ENCODE data around the gene CCL14. TPM values are rescaled to one million over a fixed set of nuclear protein-coding genes. Genes with fewer than 3 reads are reported as not detected.
"Not testable (repeated sequence)": the region's sequence is repeated elsewhere in the genome, so short reads cannot be mapped to it uniquely, and the experiment has no call there.

Gene CCL14
- total RNA-seq, 1 donor from 2014 or later: 20.7 TPM

DNA sequence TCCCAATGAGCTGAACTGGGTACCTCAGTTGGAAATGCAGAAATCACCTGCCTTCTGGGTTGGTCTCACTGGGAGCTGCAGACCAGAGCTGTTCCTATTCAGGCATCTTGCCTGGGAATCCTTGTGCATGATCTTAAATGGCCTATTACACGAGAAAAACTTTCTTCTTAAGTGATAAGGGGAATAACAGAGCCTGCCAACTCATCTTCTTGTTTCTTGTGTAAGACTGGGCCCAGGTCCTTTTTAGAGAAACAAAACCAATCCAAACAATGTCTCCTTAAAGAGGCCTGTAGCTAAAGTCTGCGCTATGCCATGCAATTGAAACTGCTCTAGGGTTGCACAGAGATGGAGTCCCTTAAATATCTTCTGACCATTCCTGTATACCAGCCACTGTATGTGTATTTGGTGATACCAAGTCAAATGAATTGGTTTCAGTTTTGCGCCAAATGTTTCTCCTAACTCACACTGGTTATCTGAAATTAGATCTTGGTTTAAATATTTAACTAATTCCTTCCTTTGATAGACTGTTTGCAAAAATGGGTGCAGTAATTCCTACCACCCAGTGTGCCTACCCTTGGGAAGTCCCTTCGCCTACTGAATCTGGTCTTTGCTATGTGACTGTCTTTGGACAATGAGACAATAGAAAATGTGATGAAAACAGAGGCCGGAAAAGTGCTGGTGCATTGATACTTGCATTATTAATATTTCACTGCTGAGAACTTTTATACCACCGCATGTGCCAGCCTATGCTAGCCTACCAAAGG, 37.8 kb upstream of the CCL14 start:
- Histone ChIP-seq H3K36me3 (no peaks in the 10 kb centered on the region), H3K27ac (no peak overlapping the region)
- TF ChIP-seq, protein P1, sequence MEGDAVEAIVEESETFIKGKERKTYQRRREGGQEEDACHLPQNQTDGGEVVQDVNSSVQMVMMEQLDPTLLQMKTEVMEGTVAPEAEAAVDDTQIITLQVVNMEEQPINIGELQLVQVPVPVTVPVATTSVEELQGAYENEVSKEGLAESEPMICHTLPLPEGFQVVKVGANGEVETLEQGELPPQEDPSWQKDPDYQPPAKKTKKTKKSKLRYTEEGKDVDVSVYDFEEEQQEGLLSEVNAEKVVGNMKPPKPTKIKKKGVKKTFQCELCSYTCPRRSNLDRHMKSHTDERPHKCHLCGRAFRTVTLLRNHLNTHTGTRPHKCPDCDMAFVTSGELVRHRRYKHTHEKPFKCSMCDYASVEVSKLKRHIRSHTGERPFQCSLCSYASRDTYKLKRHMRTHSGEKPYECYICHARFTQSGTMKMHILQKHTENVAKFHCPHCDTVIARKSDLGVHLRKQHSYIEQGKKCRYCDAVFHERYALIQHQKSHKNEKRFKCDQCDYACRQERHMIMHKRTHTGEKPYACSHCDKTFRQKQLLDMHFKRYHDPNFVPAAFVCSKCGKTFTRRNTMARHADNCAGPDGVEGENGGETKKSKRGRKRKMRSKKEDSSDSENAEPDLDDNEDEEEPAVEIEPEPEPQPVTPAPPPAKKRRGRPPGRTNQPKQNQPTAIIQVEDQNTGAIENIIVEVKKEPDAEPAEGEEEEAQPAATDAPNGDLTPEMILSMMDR (IDR thresholded peaks at IDR 0.05): no peak

DNA sequence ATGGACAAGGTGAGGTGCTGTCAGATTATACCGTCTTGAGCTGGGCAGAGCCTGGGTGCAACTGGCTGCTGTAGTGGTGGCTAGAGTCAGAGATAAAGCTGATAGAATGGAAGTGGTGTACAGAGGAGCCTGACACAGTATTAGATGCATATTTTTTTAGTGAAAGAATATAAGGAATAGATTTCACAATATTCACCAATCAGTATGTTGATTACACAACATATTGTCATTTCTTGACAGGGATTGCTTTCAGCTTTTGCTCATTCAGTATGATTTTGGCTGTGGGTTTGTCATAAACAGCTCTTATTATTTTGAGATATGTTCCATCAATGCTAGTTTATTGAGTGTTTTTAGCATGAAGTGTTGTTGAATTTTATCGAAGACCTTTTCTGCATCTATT, 32.9 kb upstream of the CCL14 start:
- TF ChIP-seq, protein P1 (IDR thresholded peaks at IDR 0.05): no peak
- H3K27ac ChIP-seq: no peak overlapping the region
- ATAC-seq (no peak), DNase-seq (no peak)
- intact Hi-C loops (cut with DNase I): no loop called here
- no peaks in the 10 kb centered on the region for H3K9me3 ChIP-seq
- H3K4me3 ChIP-seq: no peak overlapping the region
- H3K4me1 ChIP-seq: peaks cover 12% of the 10 kb centered on the region
- H3K27me3 ChIP-seq (ENCODE audit: low read depth): no peaks in the 10 kb centered on the region
- no peaks in the 10 kb centered on the region for H3K36me3 ChIP-seq

More for the DNA sequence above, 37.8 kb upstream of the CCL14 start:
- Histone ChIP-seq H3K4me1 (no peaks in the 10 kb centered on the region), H3K9me3 (no peaks in the 10 kb centered on the region), H3K27me3 (ENCODE audit: low read depth) (no peaks in the 10 kb centered on the region), H3K4me3 (no peak overlapping the region)
- DNase-seq: no peak
- ATAC-seq: no peak
- intact Hi-C loops (cut with DNase I): no loop called here

DNA sequence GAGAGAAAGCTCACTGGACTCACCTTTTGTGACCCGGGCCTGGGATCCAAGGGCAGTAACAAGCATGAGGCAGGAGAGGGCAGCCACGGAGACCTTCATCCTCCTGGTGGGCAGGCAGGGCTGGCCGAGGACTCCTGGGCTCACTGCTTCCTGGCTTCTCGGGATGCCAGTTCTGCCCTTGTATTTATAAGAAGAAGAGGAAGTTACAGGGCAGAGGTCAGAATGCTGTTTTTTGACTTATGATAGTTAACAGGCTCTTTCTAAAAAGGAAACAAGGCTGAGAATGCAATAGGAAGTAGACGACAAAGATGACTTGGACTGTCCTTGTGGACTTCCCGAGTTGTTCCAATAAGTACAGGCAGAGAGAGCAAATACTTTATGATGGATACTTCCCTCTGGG, 31.3 kb upstream of the CCL14 start, which contains the start of gene CCL23:
TSS of gene CCL23 (minus strand) at position 174 of the 400 bp plus-strand sequence. CDS start at position 99, 75 bp downstream.
- Histone ChIP-seq H3K27ac (no peak within 1 kb of the TSS), H3K27me3 (ENCODE audit: low read depth) (no peaks in the 10 kb centered on the region), H3K9me3 (no peaks in the 10 kb centered on the region), H3K4me1 (peaks cover 12% of the 10 kb centered on the region), H3K36me3 (no peaks in the 10 kb centered on the region), H3K4me3 (no peak within 1 kb of the TSS)
- ATAC-seq (peak; percentile 41 to 44), DNase-seq (no peak)
- TF ChIP-seq, protein P1 (IDR thresholded peaks at IDR 0.05): no peak
- intact Hi-C loops (cut with DNase I): no loop called here

DNA sequence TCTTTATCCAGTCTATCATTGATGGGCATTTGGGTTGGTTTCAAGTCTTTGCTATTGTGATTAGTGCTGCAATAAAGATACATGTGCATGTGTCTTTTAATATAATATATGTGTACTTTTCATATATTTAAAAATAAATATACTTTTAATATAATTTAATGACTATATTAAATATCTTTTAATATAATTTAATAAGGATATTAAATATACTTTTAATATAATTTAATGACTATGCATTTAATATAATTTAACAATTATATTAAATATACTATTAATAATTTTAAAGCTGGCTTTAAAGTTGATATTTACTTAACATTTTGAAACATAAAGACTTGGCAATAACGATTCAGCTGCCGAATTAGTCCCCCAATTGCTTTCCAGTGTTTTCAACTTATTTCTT, 30.0 kb upstream of the CCL14 start:
- Histone ChIP-seq H3K27me3 (ENCODE audit: low read depth) (no peaks in the 10 kb centered on the region), H3K36me3 (no peaks in the 10 kb centered on the region), H3K4me3 (no peak overlapping the region), H3K4me1 (peaks cover 12% of the 10 kb centered on the region), H3K9me3 (no peaks in the 10 kb centered on the region), H3K27ac (no peak overlapping the region)
- TF ChIP-seq, protein P1 (IDR thresholded peaks at IDR 0.05): no peak
- DNase-seq (no peak), ATAC-seq (no peak)
- intact Hi-C loops (cut with DNase I): no loop called here

DNA sequence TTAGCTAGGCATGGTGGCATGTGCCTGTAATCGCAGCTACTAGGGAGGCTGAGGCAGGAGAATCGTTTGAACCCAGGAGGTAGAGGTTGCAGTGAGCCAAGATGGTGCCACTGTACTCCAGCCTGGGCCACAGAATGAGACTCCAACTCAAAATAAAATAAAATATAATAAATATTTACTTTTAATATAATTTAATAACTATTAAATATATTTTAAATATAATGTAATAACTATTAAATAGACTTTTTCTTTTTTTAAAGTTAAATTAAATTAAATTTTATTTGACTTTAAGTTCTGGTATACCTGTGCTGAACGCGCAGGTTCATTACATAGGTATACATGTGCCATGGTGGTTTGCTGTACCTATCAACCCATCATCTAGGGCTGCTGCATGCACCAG, 29.4 kb upstream of the CCL14 start:
- intact Hi-C loops (cut with DNase I); DNase-seq; ATAC-seq: not testable (repeated sequence)

DNA sequence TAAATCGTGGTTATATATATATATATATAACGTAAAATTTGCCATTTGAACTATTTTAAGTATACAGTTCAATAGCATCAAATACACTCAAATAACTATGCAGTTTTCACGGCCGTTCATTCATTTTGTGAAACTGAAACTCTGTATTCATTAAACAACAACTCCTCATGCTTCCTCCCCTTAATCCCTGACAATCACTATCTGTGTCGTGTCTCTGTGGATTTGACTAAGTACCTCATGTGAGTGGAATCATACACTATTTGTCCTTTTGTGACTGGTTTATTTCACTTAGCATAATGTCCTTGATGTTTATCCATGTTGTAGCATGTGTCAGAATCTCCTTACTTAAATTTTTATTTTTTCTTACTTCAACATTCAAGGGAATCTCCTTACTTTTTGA, 28.4 kb upstream of the CCL14 start:
- no peak overlapping the region for H3K4me3 ChIP-seq
- H3K27me3 ChIP-seq (ENCODE audit: low read depth): no peaks in the 10 kb centered on the region
- H3K9me3 ChIP-seq: no peaks in the 10 kb centered on the region
- ATAC-seq (no peak), DNase-seq (no peak)
- intact Hi-C loops (cut with DNase I): no loop called here
- no peak overlapping the region for H3K27ac ChIP-seq
- TF ChIP-seq, protein P1 (IDR thresholded peaks at IDR 0.05): no peak
- H3K4me1 ChIP-seq: peaks cover 12% of the 10 kb centered on the region
- H3K36me3 ChIP-seq: no peaks in the 10 kb centered on the region

More for the DNA sequence above, 29.4 kb upstream of the CCL14 start:
- H3K4me1 ChIP-seq: peaks cover 12% of the 10 kb centered on the region
- H3K9me3 ChIP-seq; H3K36me3 ChIP-seq; H3K4me3 ChIP-seq; H3K27me3 ChIP-seq (ENCODE audit: low read depth); H3K27ac ChIP-seq: not testable (repeated sequence)

Data from lower lobe of right lung (tissue), 2 donors.